K562 (cell line): Measurements from ENCODE around the gene TNNI2. TPM values are rescaled to one million over a fixed set of nuclear protein-coding genes. Genes with fewer than 3 reads are reported as not detected.
A peak's percentile ranks its signal among the peaks of the same experiment; 100 is the strongest.

ENCODE experiments used
- ATAC-seq: fragments of 200-7000 bp; cut with Tn5 transposase; 3 replicates; pipeline ENCODE4 v1.9.1; 2020; ENCODE audit warnings: moderate library complexity
- BruUV-seq: library from RNA; stranded (reverse); fragments of 400-500 nt; replicated peaks from 2 replicates; lab custom pipeline; 2021; lab: Mats Ljungman, UMichigan
- CTCF ChIA-PET: fragments of 300-600 bp; formaldehyde crosslinking; extraction: SDS; loops from one replicate; lab custom pipeline; 2021; ENCODE audit warnings: low intra/inter-chr PET ratio; lab: Yijun Ruan, JAX
- POLR2A ChIA-PET: fragments of 300-600, 350-650 bp; sonication (Branson Sonifier 250); formaldehyde crosslinking; extraction: SDS; loops from one replicate; lab custom pipeline; 2021; ENCODE audit warnings: antibody characterized with exemption, inconsistent platforms; lab: Yijun Ruan, JAX
- DNase-seq, 4 experiments: peaks; one replicate each; pipeline versions ENCODE4 v3.0.0 to v3.0.0-alpha.2; 2011 to 2018; ENCODE audit warnings: low spot score in 3 of 4, mixed read lengths in 3 of 4; ENCODE audit errors: extremely low read depth in 1 of 4
- FAIRE-seq: peaks from 2 replicates; lab custom pipeline; 2011; peaks lifted over from hg19 to GRCh38; lab: Jason Lieb, UNC
- H2AFZ ChIP-seq: 2 replicates; pipeline ENCODE4 v1.6.0; 2011; ENCODE audit warnings: low read depth, low read length, control low read depth, inconsistent platforms
- H3K27ac ChIP-seq: fragments of 200-600 bp; 3 replicates; pipeline ENCODE4 v1.8.0; 2011; ENCODE audit warnings: low read depth, mild to moderate bottlenecking, control low read depth, inconsistent platforms, low read length, moderate library complexity, mixed read lengths; ENCODE audit errors: extremely low read depth
- H3K27me3 ChIP-seq, 2 experiments: fragments of 300-600 bp in 1 of 2; 2 replicates in 1 of 2; 3 replicates in 1 of 2; pipeline versions ENCODE4 v1.6.0 to v1.8.0; 2011; ENCODE audit warnings: inconsistent platforms in 2 of 2, low read length in 2 of 2, mild to moderate bottlenecking in 1 of 2, mixed read lengths in 1 of 2, moderate library complexity in 1 of 2; ENCODE audit not compliant: control insufficient read depth in 2 of 2, insufficient read depth in 2 of 2
- H3K36me3 ChIP-seq: fragments of 300-600 bp; 3 replicates; pipeline ENCODE4 v1.8.0; 2011; ENCODE audit warnings: mild to moderate bottlenecking, low read length, inconsistent platforms; ENCODE audit not compliant: control insufficient read depth, insufficient read depth
- H3K4me1 ChIP-seq, 2 experiments: fragments of 200-600 bp in 1 of 2; replicated peaks in 1 of 2; 2 replicates in 1 of 2; 3 replicates in 1 of 2; pipeline versions ENCODE4 v1.5.1 to v1.8.0; 2011; ENCODE audit warnings: inconsistent platforms in 2 of 2, low read length in 2 of 2, mild to moderate bottlenecking in 1 of 2, mixed read lengths in 1 of 2, moderate library complexity in 1 of 2; ENCODE audit not compliant: control insufficient read depth in 2 of 2, insufficient read depth in 2 of 2
- H3K4me2 ChIP-seq: 2 replicates; pipeline ENCODE4 v1.6.1; 2011; ENCODE audit warnings: low read length, control low read depth, inconsistent platforms, mixed read lengths; ENCODE audit not compliant: insufficient read depth
- H3K4me3 ChIP-seq: fragments of 200-600 bp; sonication (generic), shearing (Covaris generic); 2 replicates; pipeline ENCODE4 v1.5.1; 2016; ENCODE audit warnings: control low read depth, inconsistent platforms
- H3K79me2 ChIP-seq: fragments of 200-600 bp; 3 replicates; pipeline ENCODE4 v1.8.0; 2011; ENCODE audit warnings: low read length, inconsistent platforms; ENCODE audit not compliant: control insufficient read depth, insufficient read depth
- H3K9ac ChIP-seq, 2 experiments: 2 replicates each; pipeline versions ENCODE4 v1.6.0 to v1.6.1; 2011; ENCODE audit warnings: low read depth in 2 of 2, low read length in 2 of 2, control low read depth in 1 of 2, inconsistent platforms in 1 of 2, mild to moderate bottlenecking in 1 of 2, mixed read lengths in 1 of 2; ENCODE audit not compliant: insufficient read depth in 1 of 2
- H3K9me1 ChIP-seq: one replicate; pipeline ENCODE4 v1.6.0; 2011; ENCODE audit warnings: inconsistent platforms, mild to moderate bottlenecking, low read length, moderate library complexity; ENCODE audit not compliant: control insufficient read depth, insufficient read depth
- H3K9me3 ChIP-seq: replicated peaks from 2 replicates; pipeline ENCODE4 v1.5.1; 2011; ENCODE audit warnings: low read depth, low read length, inconsistent platforms; ENCODE audit not compliant: control insufficient read depth, insufficient read depth
- H4K20me1 ChIP-seq: replicated peaks from 2 replicates; pipeline ENCODE4 v1.6.1; 2011; ENCODE audit warnings: low read length, inconsistent platforms, mixed read lengths; ENCODE audit not compliant: control insufficient read depth, insufficient read depth
- ATF3 ChIP-seq, 2 experiments: fragments of 450-650 bp in 1 of 2; sonication (generic) in 1 of 2; formaldehyde crosslinking in 1 of 2; IDR thresholded peaks in 1 of 2; conservative IDR thresholded peaks in 1 of 2; 2 replicates each; pipeline versions ENCODE4 v1.6.1 to v1.8.1; 2016 to 2023; ENCODE audit warnings: mild to moderate bottlenecking in 2 of 2, moderate library complexity in 2 of 2, inconsistent platforms in 1 of 2, missing genetic modification reagents in 1 of 2
- EGR1 ChIP-seq: fragments of 450-650 bp; conservative IDR thresholded peaks from 2 replicates; pipeline ENCODE4 v1.6.1; 2017; ENCODE audit warnings: mild to moderate bottlenecking
- JUND ChIP-seq, 2 experiments: IDR thresholded peaks; 2 replicates in 1 of 2; 3 replicates in 1 of 2; pipeline ENCODE4 v1.6.1; 2011; ENCODE audit warnings: borderline replicate concordance in 2 of 2, low read depth in 2 of 2, low read length in 2 of 2, improper control_type of control experiment in 1 of 2, missing biosample characterization in 1 of 2, missing genetic modification characterization in 1 of 2, missing genetic modification reagents in 1 of 2
- PRDM10 ChIP-seq: fragments of 450-650 bp; IDR thresholded peaks from 2 replicates; pipeline ENCODE4 v1.6.1; 2018; ENCODE audit not compliant: partially characterized antibody
- SMARCA5 ChIP-seq: fragments of 450-650 bp; IDR thresholded peaks from 2 replicates; pipeline ENCODE4 v1.6.1; 2016
- WGBS: fragments of 100-300 bp; shearing (Covaris generic); methylation state at CpG from one replicate; pipeline ENCODE4 v1.1.6; 2016; ENCODE audit warnings: low coverage, mixed read lengths; ENCODE audit not compliant: insufficient coverage; ENCODE audit errors: missing lambda C conversion rate; 5-methylcytosine and 5-hydroxymethylcytosine counted together
- in situ Hi-C: fragments of 300-500 bp; cut with MboI; formaldehyde crosslinking; loops from 4 replicates; pipeline ENCODE4 v1.15.0; 2018; ENCODE audit warnings: inconsistent platforms, mixed read lengths
- intact Hi-C: fragments of 100-400 bp; cut with micrococcal nuclease; formaldehyde crosslinking; loops from 2 replicates; pipeline ENCODE4 v1.14.2; 2022
- polyA plus RNA-seq, 8 experiments: library from polyadenylated mRNA; depleted of rRNA in 4 of 8; stranded (reverse) in 5 of 8; unstranded in 3 of 8; fragments of >200 nt; fragmentation: Nextera tagmentation in 2 of 8; fragmentation: Illumina TruSeq in 1 of 8; extraction: Ambion mirVana in 2 of 8; extraction: Trizol in 1 of 8; gene quantifications; 2 replicates each; pipeline versions ENCODE4 v1.2.1 to v1.2.3, GENCODE V29; 2011 to 2014; ENCODE audit warnings: inconsistent platforms in 1 of 8, missing spikeins in 1 of 8
- total RNA-seq, 7 experiments: library from RNA; depleted of rRNA in 6 of 7; stranded (reverse); fragments of >200 nt in 6 of 7; fragmentation: Illumina TruSeq in 2 of 7; extraction: Trizol in 2 of 7; gene quantifications; 2 replicates each; pipeline versions ENCODE4 v1.2.1 to v1.2.3, GENCODE V29; 2011 to 2021; ENCODE audit warnings: low replicate concordance in 1 of 7

TNNI2 gene
- total and polyA plus RNA-seq, 9 of the 15 experiments (the other 6 are each of a cell fraction or from before 2014, with no cell fraction given) = not detected

- Histone ChIP-seq H2AFZ (no peak overlapping the region), H3K4me2 (no peak overlapping the region), H3K9ac (no peak overlapping the region), H3K9me3 (no peaks in the 10 kb centered on the region), H3K36me3 (no peaks in the 10 kb centered on the region), H3K4me3 (no peak overlapping the region), H3K79me2 (no peaks in the 10 kb centered on the region), H3K27me3 (peaks cover 19 to 64% of the 10 kb centered on the region in 2 experiments; a peak in 4 of 5 replicates), H3K9me1 (no peaks in the 10 kb centered on the region), H4K20me1 (no peaks in the 10 kb centered on the region), H3K4me1 (peaks cover 9 to 42% of the 10 kb centered on the region in 2 experiments; a peak in 4 of 5 replicates), H3K27ac (no peak overlapping the region)
- ChIA-PET CTCF (no interaction called here), POLR2A (interaction anchor here (0.8 to 1.2 kb wide), 3 partner anchors 12 to 154 kb away, joined by 3 read pairs; no protein-coding TSS in a partner anchor)
- 4% methylated on average over 17 of the region's 18 CpGs for WGBS
- ATAC-seq (no peak), DNase-seq (no peak), FAIRE-seq (no peak)
- intact Hi-C loops = no loop called here
- BruUV-seq = no TSS peak
- in situ Hi-C loops = no loop called here
- TF ChIP-seq ATF3 (IDR thresholded peaks at IDR 0.05) = peak; percentile 41; the same call in 1 of the 2 replicates
- TF ChIP-seq ATF3 (CRISPR knock-in tag; conservative IDR thresholded peaks at IDR 0.05) = no peak
- TF ChIP-seq EGR1 = peak; percentile 53
- TF ChIP-seq SMARCA5 = no peak
- TF ChIP-seq JUND (IDR thresholded peaks at IDR 0.05; ENCODE audit: borderline replicate concordance, low read depth, low read length) = 0 out of 2 replicates have a peak, but pooled peaks have one; percentile 14
- TF ChIP-seq JUND (tag; IDR thresholded peaks at IDR 0.05; ENCODE audit: borderline replicate concordance, low read depth, low read length) = no peak
- no peak for TF ChIP-seq PRDM10
Measured at GRCh38 chr11:1847926-1848639, 9.3 kb downstream of the TNNI2 start.
